Stimulated activated CD4-positive, alpha-beta T cell treated with anti-CD3 and anti-CD28 coated beads, Interleukin-2, amount 100 ng/mL, for 48 hours (primary cell): ENCODE results near the gene GOLGB1.

ENCODE experiments used
- DNase-seq, 2 donors: peaks; one replicate each; pipeline ENCODE4 v3.0.0-alpha.2; 2020

The GOLGB1 gene

GRCh38 chr3:121630355-121630754 is 119.2 kb downstream of the GOLGB1 start:
- DNase-seq = no peak

GRCh38 chr3:121629601-121630000 is 119.9 kb downstream of the GOLGB1 start:
- no peak for DNase-seq

- no peak for DNase-seq
Observed at GRCh38 chr3:121627622-121628021, 121.9 kb downstream of the GOLGB1 start.

DNA sequence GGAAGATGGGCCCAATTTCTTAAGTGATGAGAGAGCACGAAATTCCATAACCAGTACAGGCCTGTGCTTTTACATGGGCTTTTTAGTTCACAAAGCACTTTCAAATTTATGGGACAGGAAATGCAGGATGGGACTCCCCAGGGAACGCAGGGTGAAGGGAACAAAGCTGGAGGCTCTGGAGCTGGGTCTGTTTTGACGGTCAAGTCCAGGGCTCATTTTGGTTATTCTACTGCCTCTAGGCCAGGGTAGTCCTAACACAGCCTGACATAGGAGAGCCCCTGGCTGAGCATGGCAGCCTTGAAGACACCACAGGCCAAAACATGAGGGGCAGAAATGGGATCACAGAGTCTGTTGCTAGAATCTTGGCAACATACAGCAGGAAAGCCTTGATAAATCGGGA is 122.3 kb downstream of the GOLGB1 start:
- no peak for DNase-seq

DNA sequence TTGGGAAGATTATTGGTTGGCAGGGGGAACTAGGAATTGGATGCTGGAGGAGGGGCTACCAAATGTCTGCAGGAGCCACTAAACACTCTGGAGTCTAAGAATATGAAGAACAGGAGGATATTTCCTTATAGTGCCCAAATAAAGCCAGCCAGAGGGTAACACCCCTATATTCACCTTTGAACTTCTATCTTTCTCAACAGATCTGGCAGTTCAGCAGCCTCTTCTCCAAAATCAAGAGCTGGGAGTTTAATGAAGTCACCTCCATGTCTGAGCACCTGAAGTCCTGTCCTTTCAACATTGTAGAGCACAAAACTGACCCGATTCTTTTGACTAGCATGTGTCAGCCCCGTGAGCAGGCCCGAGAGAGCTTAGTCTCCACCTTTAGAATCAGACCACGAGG is 123.0 kb downstream of the GOLGB1 start:
- DNase-seq = no peak

DNA sequence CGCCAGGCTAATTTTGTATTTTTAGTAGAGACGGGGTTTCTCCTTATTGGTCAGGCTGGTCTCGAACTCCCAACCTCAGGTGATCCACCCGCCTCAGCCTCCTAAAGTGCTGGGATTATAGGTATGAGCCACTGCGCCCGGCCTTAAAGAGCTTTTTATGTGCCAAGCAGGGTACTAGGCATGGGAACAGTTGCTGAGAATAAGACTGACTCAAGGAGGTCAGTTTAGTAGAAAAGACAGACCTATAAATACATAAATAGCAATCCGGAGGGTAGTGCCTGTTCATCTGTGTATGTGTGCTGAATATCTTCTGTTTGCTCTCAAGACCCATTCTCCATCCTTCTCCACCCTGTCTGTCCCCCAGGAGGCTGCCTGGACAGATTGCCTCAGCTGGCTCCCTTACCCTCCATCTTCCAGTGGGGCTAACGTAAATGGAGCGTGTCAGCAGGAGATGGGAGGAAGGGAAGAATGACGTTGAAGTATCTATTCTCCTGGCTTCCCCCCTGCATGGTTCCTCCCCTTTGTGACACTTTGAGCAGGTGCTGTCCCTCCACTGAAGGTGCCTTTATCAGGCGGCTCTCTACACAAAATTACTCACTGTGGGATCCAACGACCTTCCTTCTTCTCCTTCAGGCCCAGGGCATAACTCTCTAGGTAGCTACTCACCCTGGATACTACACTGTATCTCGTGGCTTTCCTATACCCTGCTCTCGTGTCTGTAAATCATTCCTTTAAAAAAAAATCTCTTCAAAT is 125.2 kb downstream of the GOLGB1 start:
- no peak for DNase-seq

GRCh38 chr3:121621491-121621890 is 128.1 kb downstream of the GOLGB1 start:
- DNase-seq = no peak

DNA sequence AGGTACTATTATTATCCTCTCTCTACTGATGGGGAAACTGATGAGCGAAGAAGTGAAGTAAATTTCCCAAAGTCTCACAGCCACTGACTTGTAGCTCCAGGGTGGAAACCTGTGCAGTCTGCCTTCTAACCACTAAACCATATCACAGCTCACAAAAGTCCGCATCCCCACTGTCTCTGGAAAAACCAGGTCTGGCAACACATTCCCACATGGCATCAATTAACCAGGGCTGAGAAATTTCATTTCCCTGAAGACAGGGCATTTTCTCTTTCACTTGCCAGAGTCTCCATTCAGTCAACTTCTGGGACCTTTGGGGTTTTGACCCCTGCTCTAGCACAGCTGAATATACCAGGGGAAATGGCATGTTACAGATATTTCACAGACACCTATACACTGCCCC is 129.8 kb downstream of the GOLGB1 start:
- no peak for DNase-seq
